ENCODE data around the gene FOXK2.
"Not testable (repeated sequence)": the region's sequence is repeated elsewhere in the genome, so short reads cannot be mapped to it uniquely, and the experiment has no call there.

The FOXK2 gene

GRCh38 chr17:82566129-82566960 lies 46.8 kb downstream of the FOXK2 start:
- peaks cover 46% of the 10 kb centered on the region for H3K79me2 ChIP-seq (ENCODE audit: control insufficient read depth, insufficient read depth, low read length, unreplicated experiment)
- no peak overlapping the region for H3K27ac ChIP-seq (ENCODE audit: low read depth, low read length)
- H3K4me3 ChIP-seq (ENCODE audit: low read depth, low read length): no peak overlapping the region
- H3K36me3 ChIP-seq (ENCODE audit: insufficient read depth, low read length): peaks cover 10% of the 10 kb centered on the region
- no peak overlapping the region for H2AFZ ChIP-seq (ENCODE audit: low read length, unreplicated experiment)
- no peaks in the 10 kb centered on the region for H3K27me3 ChIP-seq (ENCODE audit: insufficient read depth, low read length)
- H3K4me1 ChIP-seq (ENCODE audit: control insufficient read depth, insufficient read depth, low read length, unreplicated experiment): peaks cover 13% of the 10 kb centered on the region

GRCh38 chr17:82567286-82567685 lies 47.8 kb downstream of the FOXK2 start:
- Histone ChIP-seq H3K27me3 (ENCODE audit: insufficient read depth, low read length) (no peaks in the 10 kb centered on the region), H3K4me1 (ENCODE audit: control insufficient read depth, insufficient read depth, low read length, unreplicated experiment) (peaks cover 13% of the 10 kb centered on the region), H3K36me3 (ENCODE audit: insufficient read depth, low read length) (peaks cover 16% of the 10 kb centered on the region), H2AFZ (ENCODE audit: low read length, unreplicated experiment) (no peak overlapping the region), H3K79me2 (ENCODE audit: control insufficient read depth, insufficient read depth, low read length, unreplicated experiment) (peaks cover 40% of the 10 kb centered on the region), H3K4me3 (ENCODE audit: low read depth, low read length) (no peak overlapping the region), H3K27ac (ENCODE audit: low read depth, low read length) (no peak overlapping the region)

- no peak overlapping the region for H3K4me3 ChIP-seq (ENCODE audit: low read depth, low read length)
- H3K79me2 ChIP-seq (ENCODE audit: control insufficient read depth, insufficient read depth, low read length, unreplicated experiment): peaks cover 28% of the 10 kb centered on the region
- H2AFZ ChIP-seq (ENCODE audit: low read length, unreplicated experiment): no peak overlapping the region
- H3K27ac ChIP-seq (ENCODE audit: low read depth, low read length): no peak overlapping the region
- H3K27me3 ChIP-seq (ENCODE audit: insufficient read depth, low read length): no peaks in the 10 kb centered on the region
- peaks cover 20% of the 10 kb centered on the region for H3K36me3 ChIP-seq (ENCODE audit: insufficient read depth, low read length)
- H3K4me1 ChIP-seq (ENCODE audit: control insufficient read depth, insufficient read depth, low read length, unreplicated experiment): peaks cover 9% of the 10 kb centered on the region
These were observed 49.5 kb downstream of the FOXK2 start for GRCh38 chr17:82568997-82569393.

- no peak overlapping the region for H3K4me3 ChIP-seq (ENCODE audit: low read depth, low read length)
- H3K27me3 ChIP-seq (ENCODE audit: insufficient read depth, low read length): no peaks in the 10 kb centered on the region
- peaks cover 21% of the 10 kb centered on the region for H3K36me3 ChIP-seq (ENCODE audit: insufficient read depth, low read length)
- no peak overlapping the region for H2AFZ ChIP-seq (ENCODE audit: low read length, unreplicated experiment)
- H3K27ac ChIP-seq (ENCODE audit: low read depth, low read length): no peak overlapping the region
- peaks cover 9% of the 10 kb centered on the region for H3K4me1 ChIP-seq (ENCODE audit: control insufficient read depth, insufficient read depth, low read length, unreplicated experiment)
- H3K79me2 ChIP-seq (ENCODE audit: control insufficient read depth, insufficient read depth, low read length, unreplicated experiment): peaks cover 25% of the 10 kb centered on the region
These were observed 50.1 kb downstream of the FOXK2 start for GRCh38 chr17:82569621-82570020.

- Histone ChIP-seq H3K4me1 (ENCODE audit: control insufficient read depth, insufficient read depth, low read length, unreplicated experiment) (peaks cover 9% of the 10 kb centered on the region), H2AFZ (ENCODE audit: low read length, unreplicated experiment) (no peak overlapping the region), H3K27ac (ENCODE audit: low read depth, low read length) (no peak overlapping the region), H3K36me3 (ENCODE audit: insufficient read depth, low read length) (peaks cover 27% of the 10 kb centered on the region), H3K79me2 (ENCODE audit: control insufficient read depth, insufficient read depth, low read length, unreplicated experiment) (peaks cover 25% of the 10 kb centered on the region), H3K27me3 (ENCODE audit: insufficient read depth, low read length) (no peaks in the 10 kb centered on the region), H3K4me3 (ENCODE audit: low read depth, low read length) (no peak overlapping the region)
These were observed 50.7 kb downstream of the FOXK2 start for GRCh38 chr17:82570277-82570676.

- peaks cover 20% of the 10 kb centered on the region for H3K79me2 ChIP-seq (ENCODE audit: control insufficient read depth, insufficient read depth, low read length, unreplicated experiment)
- peaks cover 27% of the 10 kb centered on the region for H3K36me3 ChIP-seq (ENCODE audit: insufficient read depth, low read length)
These were observed 52.3 kb downstream of the FOXK2 start for GRCh38 chr17:82571855-82572254.

GRCh38 chr17:82574041-82574440 lies 54.5 kb downstream of the FOXK2 start:
- Histone ChIP-seq H3K4me3 (ENCODE audit: low read depth, low read length) (no peak overlapping the region), H3K4me1 (ENCODE audit: control insufficient read depth, insufficient read depth, low read length, unreplicated experiment) (no peaks in the 10 kb centered on the region), H3K36me3 (ENCODE audit: insufficient read depth, low read length) (peaks cover 27% of the 10 kb centered on the region), H3K27ac (ENCODE audit: low read depth, low read length) (no peak overlapping the region), H3K27me3 (ENCODE audit: insufficient read depth, low read length) (no peaks in the 10 kb centered on the region), H2AFZ (ENCODE audit: low read length, unreplicated experiment) (no peak overlapping the region), H3K79me2 (ENCODE audit: control insufficient read depth, insufficient read depth, low read length, unreplicated experiment) (peaks cover 10% of the 10 kb centered on the region)

More at GRCh38 chr17:82571855-82572254, 52.3 kb downstream of the FOXK2 start:
- Histone ChIP-seq H3K27ac (ENCODE audit: low read depth, low read length) (no peak overlapping the region), H3K4me1 (ENCODE audit: control insufficient read depth, insufficient read depth, low read length, unreplicated experiment) (peaks cover 9% of the 10 kb centered on the region), H3K27me3 (ENCODE audit: insufficient read depth, low read length) (no peaks in the 10 kb centered on the region), H3K4me3 (ENCODE audit: low read depth, low read length) (no peak overlapping the region), H2AFZ (ENCODE audit: low read length, unreplicated experiment) (no peak overlapping the region)

- H3K79me2 ChIP-seq (ENCODE audit: control insufficient read depth, insufficient read depth, low read length, unreplicated experiment); H3K27me3 ChIP-seq (ENCODE audit: insufficient read depth, low read length); H2AFZ ChIP-seq (ENCODE audit: low read length, unreplicated experiment); H3K27ac ChIP-seq (ENCODE audit: low read depth, low read length); H3K4me1 ChIP-seq (ENCODE audit: control insufficient read depth, insufficient read depth, low read length, unreplicated experiment); H3K4me3 ChIP-seq (ENCODE audit: low read depth, low read length): not testable (repeated sequence)
- peaks cover 17% of the 10 kb centered on the region for H3K36me3 ChIP-seq (ENCODE audit: insufficient read depth, low read length)
These were observed 56.2 kb downstream of the FOXK2 start for GRCh38 chr17:82575581-82576221.

GRCh38 chr17:82577300-82577699 lies 57.8 kb downstream of the FOXK2 start:
- Histone ChIP-seq H3K4me3 (ENCODE audit: low read depth, low read length) (no peak overlapping the region), H3K36me3 (ENCODE audit: insufficient read depth, low read length) (peaks cover 11% of the 10 kb centered on the region), H3K27me3 (ENCODE audit: insufficient read depth, low read length) (no peaks in the 10 kb centered on the region), H2AFZ (ENCODE audit: low read length, unreplicated experiment) (no peak overlapping the region), H3K79me2 (ENCODE audit: control insufficient read depth, insufficient read depth, low read length, unreplicated experiment) (peaks cover 5% of the 10 kb centered on the region), H3K27ac (ENCODE audit: low read depth, low read length) (no peak overlapping the region), H3K4me1 (ENCODE audit: control insufficient read depth, insufficient read depth, low read length, unreplicated experiment) (no peaks in the 10 kb centered on the region)

- peaks cover 12% of the 10 kb centered on the region; the same call in 1 of the 2 replicates for H3K36me3 ChIP-seq (ENCODE audit: insufficient read depth, low read length)
- H3K27me3 ChIP-seq (ENCODE audit: insufficient read depth, low read length): not testable (repeated sequence)
These were observed 60.4 kb downstream of the FOXK2 start for GRCh38 chr17:82579969-82580368.

GRCh38 chr17:82582213-82582612 lies 62.7 kb downstream of the FOXK2 start:
- H3K4me1 ChIP-seq (ENCODE audit: control insufficient read depth, insufficient read depth, low read length, unreplicated experiment): no peaks in the 10 kb centered on the region
- H2AFZ ChIP-seq (ENCODE audit: low read length, unreplicated experiment): no peak overlapping the region
- H3K27ac ChIP-seq (ENCODE audit: low read depth, low read length): no peak overlapping the region
- H3K27me3 ChIP-seq (ENCODE audit: insufficient read depth, low read length): no peaks in the 10 kb centered on the region
- H3K79me2 ChIP-seq (ENCODE audit: control insufficient read depth, insufficient read depth, low read length, unreplicated experiment): peaks cover 5% of the 10 kb centered on the region
- H3K36me3 ChIP-seq (ENCODE audit: insufficient read depth, low read length): peaks cover 13% of the 10 kb centered on the region; the same call in 1 of the 2 replicates
- no peak overlapping the region for H3K4me3 ChIP-seq (ENCODE audit: low read depth, low read length)

More at GRCh38 chr17:82579969-82580368, 60.4 kb downstream of the FOXK2 start:
- H3K4me1 ChIP-seq (ENCODE audit: control insufficient read depth, insufficient read depth, low read length, unreplicated experiment); H3K4me3 ChIP-seq (ENCODE audit: low read depth, low read length); H3K79me2 ChIP-seq (ENCODE audit: control insufficient read depth, insufficient read depth, low read length, unreplicated experiment); H3K27ac ChIP-seq (ENCODE audit: low read depth, low read length); H2AFZ ChIP-seq (ENCODE audit: low read length, unreplicated experiment): not testable (repeated sequence)
